Keratinocyte (primary cell): ENCODE data around the gene TRPM3.

Experiments used
- EZH2 ChIP-seq: IDR thresholded peaks from one replicate; pipeline ENCODE4 v1.6.1; 2012; ENCODE audit warnings: inconsistent platforms, mild to moderate bottlenecking, low read length, moderate library complexity
- TF ChIP-seq, protein P1 (sequence below), 3 experiments: IDR thresholded peaks in 1 of 3; conservative IDR thresholded peaks in 1 of 3; optimal IDR thresholded peaks in 1 of 3; 2 replicates in 2 of 3; 3 replicates in 1 of 3; pipeline versions ENCODE3 to v1.5.1; 2011; ENCODE audit warnings: low read length in 3 of 3, mild to moderate bottlenecking in 3 of 3, moderate library complexity in 2 of 3, control low read depth in 1 of 3, inconsistent platforms in 1 of 3; ENCODE audit not compliant: insufficient read depth in 2 of 3; ENCODE audit errors: extremely low read depth in 1 of 3

DNA sequence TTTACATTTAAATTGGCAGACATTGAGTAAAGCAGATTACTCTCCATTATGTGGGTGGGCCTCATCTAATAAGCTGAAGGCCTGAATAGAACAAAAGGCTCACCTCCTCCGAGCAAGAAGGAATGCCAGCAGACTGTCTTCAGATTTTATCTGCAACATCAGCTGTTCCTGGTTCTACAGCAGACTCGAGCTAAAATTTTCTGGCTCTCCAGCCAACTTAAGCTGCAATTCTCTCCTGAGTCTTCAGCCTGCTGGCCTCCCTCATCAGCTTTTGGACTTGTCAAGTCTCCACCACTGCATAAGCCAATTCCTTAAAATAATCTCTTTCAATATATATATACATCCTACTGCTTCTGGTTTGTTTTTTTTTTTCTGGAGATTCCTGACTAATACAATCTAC, 12.5 kb downstream of the TRPM3 start:
- TF ChIP-seq, protein P1, sequence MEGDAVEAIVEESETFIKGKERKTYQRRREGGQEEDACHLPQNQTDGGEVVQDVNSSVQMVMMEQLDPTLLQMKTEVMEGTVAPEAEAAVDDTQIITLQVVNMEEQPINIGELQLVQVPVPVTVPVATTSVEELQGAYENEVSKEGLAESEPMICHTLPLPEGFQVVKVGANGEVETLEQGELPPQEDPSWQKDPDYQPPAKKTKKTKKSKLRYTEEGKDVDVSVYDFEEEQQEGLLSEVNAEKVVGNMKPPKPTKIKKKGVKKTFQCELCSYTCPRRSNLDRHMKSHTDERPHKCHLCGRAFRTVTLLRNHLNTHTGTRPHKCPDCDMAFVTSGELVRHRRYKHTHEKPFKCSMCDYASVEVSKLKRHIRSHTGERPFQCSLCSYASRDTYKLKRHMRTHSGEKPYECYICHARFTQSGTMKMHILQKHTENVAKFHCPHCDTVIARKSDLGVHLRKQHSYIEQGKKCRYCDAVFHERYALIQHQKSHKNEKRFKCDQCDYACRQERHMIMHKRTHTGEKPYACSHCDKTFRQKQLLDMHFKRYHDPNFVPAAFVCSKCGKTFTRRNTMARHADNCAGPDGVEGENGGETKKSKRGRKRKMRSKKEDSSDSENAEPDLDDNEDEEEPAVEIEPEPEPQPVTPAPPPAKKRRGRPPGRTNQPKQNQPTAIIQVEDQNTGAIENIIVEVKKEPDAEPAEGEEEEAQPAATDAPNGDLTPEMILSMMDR (optimal IDR thresholded peaks at IDR 0.05 in 1 of 3, IDR thresholded peaks at IDR 0.05 in 1 of 3, conservative IDR thresholded peaks at IDR 0.05 in 1 of 3; ENCODE audit: extremely low read depth in 1 of 3, insufficient read depth in 2 of 3, low read length in 3 of 3): no peak
- no peak for TF ChIP-seq EZH2
